IMR-90 (cell line): ENCODE data around the gene LYRM4. TPM values are rescaled to one million over a fixed set of nuclear protein-coding genes. Genes with fewer than 3 reads are reported as not detected.

Experiments used
- ATAC-seq: fragments of 200-7000 bp; cut with Tn5 transposase; 2 replicates; pipeline ENCODE4 v1.9.1; 2020; ENCODE audit warnings: low read depth, mild to moderate bottlenecking, moderate library complexity
- BruUV-seq: library from RNA; stranded (reverse); fragments of 400-500 nt; replicated peaks from 2 replicates; lab custom pipeline; 2021; lab: Mats Ljungman, UMichigan
- CTCF ChIA-PET: fragments of 300-600 bp; formaldehyde crosslinking; extraction: SDS; loops from one replicate; lab custom pipeline; 2021; ENCODE audit warnings: antibody characterized with exemption; lab: Yijun Ruan, JAX
- POLR2A ChIA-PET: fragments of 300-600 bp; sonication (Branson Sonifier 250); formaldehyde crosslinking; loops from one replicate; lab custom pipeline; 2022; ENCODE audit warnings: antibody characterized with exemption; ENCODE audit not compliant: unreplicated experiment; lab: Charles Lee
- DNase-seq: peaks from one replicate; pipeline ENCODE4 v3.0.0; 2013
- H2AFZ ChIP-seq: replicated peaks from 2 replicates; pipeline ENCODE3; 2013; ENCODE audit warnings: low read length, mild to moderate bottlenecking; ENCODE audit not compliant: poor library complexity
- H2AK5ac ChIP-seq: 2 replicates; pipeline ENCODE4 v1.6.1; 2013; ENCODE audit warnings: low read depth, low read length, inconsistent platforms
- H2AK9ac ChIP-seq: replicated peaks from 2 replicates; pipeline ENCODE3; 2013; ENCODE audit warnings: mild to moderate bottlenecking, low read depth, low read length, moderate library complexity; ENCODE audit not compliant: poor library complexity
- H2BK120ac ChIP-seq: 2 replicates; pipeline ENCODE4 v1.6.1; 2013; ENCODE audit warnings: low read depth, low read length, inconsistent platforms
- H2BK15ac ChIP-seq: 3 replicates; pipeline ENCODE4 v1.6.1; 2013; ENCODE audit warnings: low read depth, low read length, inconsistent platforms
- H2BK20ac ChIP-seq: 2 replicates; pipeline ENCODE4 v1.6.1; 2013; ENCODE audit warnings: low read depth, mild to moderate bottlenecking, inconsistent platforms, low read length, moderate library complexity
- H2BK5ac ChIP-seq: 2 replicates; pipeline ENCODE4 v1.6.1; 2013; ENCODE audit warnings: mild to moderate bottlenecking, low read depth, low read length, inconsistent platforms; ENCODE audit not compliant: poor library complexity, severe bottlenecking
- H3K14ac ChIP-seq: replicated peaks from 2 replicates; pipeline ENCODE4 v1.6.1; 2013; ENCODE audit warnings: low read depth, low read length, inconsistent platforms
- H3K18ac ChIP-seq: 2 replicates; pipeline ENCODE4 v1.6.1; 2013; ENCODE audit warnings: low read depth, low read length, control low read depth
- H3K23ac ChIP-seq: 2 replicates; pipeline ENCODE4 v1.6.1; 2013; ENCODE audit warnings: low read depth, low read length, inconsistent platforms
- H3K27ac ChIP-seq: 2 replicates; pipeline ENCODE4 v1.5.1; 2013; ENCODE audit warnings: mild to moderate bottlenecking, control low read depth, low read length; ENCODE audit not compliant: insufficient read depth
- H3K27me3 ChIP-seq: 2 replicates; pipeline ENCODE4 v1.6.1; 2013; ENCODE audit warnings: low read length; ENCODE audit not compliant: control insufficient read depth, insufficient read depth
- H3K36me3 ChIP-seq: 2 replicates; pipeline ENCODE4 v1.6.1; 2013; ENCODE audit warnings: low read length, mixed read lengths; ENCODE audit not compliant: control insufficient read depth, insufficient read depth
- H3K4ac ChIP-seq: 2 replicates; pipeline ENCODE4 v1.6.1; 2013; ENCODE audit warnings: low read depth, low read length, inconsistent platforms
- H3K4me1 ChIP-seq: 2 replicates; pipeline ENCODE4 v1.6.1; 2013; ENCODE audit warnings: low read length, mixed read lengths; ENCODE audit not compliant: control insufficient read depth, insufficient read depth
- H3K4me2 ChIP-seq: 2 replicates; pipeline ENCODE4 v1.6.1; 2013; ENCODE audit warnings: low read depth, mild to moderate bottlenecking, control low read depth, low read length, moderate library complexity
- H3K4me3 ChIP-seq: 2 replicates; pipeline ENCODE4 v1.5.1; 2013; ENCODE audit warnings: low read depth, mild to moderate bottlenecking, control low read depth, low read length, moderate library complexity; ENCODE audit not compliant: insufficient read depth
- H3K56ac ChIP-seq: 2 replicates; pipeline ENCODE4 v1.6.1; 2013; ENCODE audit warnings: low read length, inconsistent platforms; ENCODE audit not compliant: insufficient read depth; ENCODE audit errors: extremely low read depth
- H3K79me1 ChIP-seq, 2 experiments: 2 replicates each; pipeline ENCODE4 v1.6.1; 2013; ENCODE audit warnings: low read length in 2 of 2, inconsistent platforms in 1 of 2, low read depth in 1 of 2
- H3K9ac ChIP-seq: 2 replicates; pipeline ENCODE4 v1.6.1; 2013; ENCODE audit warnings: low read depth, low read length, control low read depth
- H3K9me1 ChIP-seq: 2 replicates; pipeline ENCODE4 v1.6.1; 2013; ENCODE audit warnings: low read length, inconsistent platforms; ENCODE audit not compliant: insufficient read depth
- H3K9me3 ChIP-seq: 2 replicates; pipeline ENCODE4 v1.6.1; 2013; ENCODE audit warnings: low read length; ENCODE audit not compliant: control insufficient read depth, insufficient read depth
- H4K20me1 ChIP-seq: 2 replicates; pipeline ENCODE4 v1.6.1; 2013; ENCODE audit warnings: low read length, inconsistent platforms; ENCODE audit not compliant: insufficient read depth
- H4K5ac ChIP-seq: 2 replicates; pipeline ENCODE4 v1.6.1; 2013; ENCODE audit warnings: mild to moderate bottlenecking, low read depth, low read length, control low read depth
- H4K8ac ChIP-seq, 2 experiments: 2 replicates each; pipeline ENCODE4 v1.6.1; 2013; ENCODE audit warnings: low read depth in 2 of 2, low read length in 2 of 2, control low read depth in 1 of 2, inconsistent platforms in 1 of 2
- H4K91ac ChIP-seq: 2 replicates; pipeline ENCODE4 v1.6.1; 2013; ENCODE audit warnings: low read depth, low read length, inconsistent platforms; ENCODE audit not compliant: insufficient read depth
- CHD1 ChIP-seq: IDR thresholded peaks from 2 replicates; pipeline ENCODE4 v1.6.1; 2012; ENCODE audit warnings: low read depth, low read length, improper control_type of control experiment
- CTCF ChIP-seq: conservative IDR thresholded peaks from 2 replicates; pipeline ENCODE4 v1.5.1; 2012; ENCODE audit warnings: mild to moderate bottlenecking, low read depth, low read length, improper control_type of control experiment
- MXI1 ChIP-seq: IDR thresholded peaks from 2 replicates; pipeline ENCODE4 v1.6.1; 2012; ENCODE audit warnings: low read depth, mild to moderate bottlenecking, low read length, moderate library complexity, borderline replicate concordance
- RCOR1 ChIP-seq: IDR thresholded peaks from 2 replicates; pipeline ENCODE4 v1.6.1; 2012; ENCODE audit warnings: mild to moderate bottlenecking, low read length, improper control_type of control experiment; ENCODE audit not compliant: insufficient replicate concordance
- WGBS, 2 experiments: methylation state at CpG; one replicate each; pipeline versions ENCODE4 v1.1.5 to v1.1.7; 2013; ENCODE audit warnings: missing lambda C conversion rate in 2 of 2; ENCODE audit not compliant: insufficient read length in 1 of 2; ENCODE audit errors: extremely low coverage in 2 of 2; 5-methylcytosine and 5-hydroxymethylcytosine counted together
- dilution Hi-C: fragments of 300-500 bp; cut with HindIII; formaldehyde crosslinking; loops from one replicate; pipeline ENCODE4 v1.14.3; 2018; ENCODE audit warnings: low sequenced_read_pairs; ENCODE audit not compliant: unreplicated experiment
- in situ Hi-C: fragments of 300-500 bp; cut with MboI; formaldehyde crosslinking; loops from 3 replicates; pipeline ENCODE4 v1.14.3; 2019; ENCODE audit warnings: low sequenced_read_pairs, inconsistent platforms, mixed read lengths
- intact Hi-C: fragments of 100-400 bp; cut with micrococcal nuclease; formaldehyde crosslinking; loops from 2 replicates; pipeline ENCODE4 v1.10.0; 2022
- polyA plus RNA-seq, 3 experiments: library from polyadenylated mRNA; depleted of rRNA; stranded (reverse); fragments of >200 nt; gene quantifications; 2 replicates each; pipeline ENCODE4 v1.2.3, GENCODE V29; 2012; ENCODE audit warnings: low replicate concordance in 1 of 3
- total RNA-seq: library from RNA; depleted of rRNA; stranded (reverse); fragments of >200 nt; gene quantifications from 2 replicates; pipeline ENCODE4 v1.2.3, GENCODE V29; 2012

The LYRM4 gene
- total and polyA plus RNA-seq, 2 of the 4 experiments (the other 2 are of a cell fraction), result 11.5 to 26.6 TPM

GRCh38 chr6:5208057-5208456 is 52.7 kb downstream of the LYRM4 start:
- dilution Hi-C loops (no loop called here), in situ Hi-C loops (loop anchor here (25.0 kb wide), 1 partner anchor 1329 kb away; no protein-coding TSS in a partner anchor), intact Hi-C loops (loop anchor here (2.0 to 5.0 kb wide), 2 partner anchors 17 to 51 kb away; no protein-coding TSS in a partner anchor)
- Histone ChIP-seq H3K9me3 (no peaks in the 10 kb centered on the region), H3K27me3 (no peaks in the 10 kb centered on the region), H4K8ac (peak overlapping the region; percentile 40 to 61; a peak in 1 of 4 replicates), H3K18ac (peak overlapping the region; percentile 73), H3K14ac (peak overlapping the region; percentile 65), H2AFZ (no peak overlapping the region), H3K4ac (peak overlapping the region; percentile 34; the same call in 1 of the 2 replicates), H2BK120ac (peak overlapping the region; percentile 14; the same call in 1 of the 2 replicates), H3K79me1 (peaks cover 0 to 9% of the 10 kb centered on the region in 2 experiments; a peak in 1 of 4 replicates), H3K4me2 (peak overlapping the region; percentile 87), H2BK15ac (0 out of 3 replicates have a peak overlapping the region, but pooled peaks have one; percentile 36), H3K56ac (no peak overlapping the region), H3K27ac (peak overlapping the region; percentile 64; the same call in 1 of the 2 replicates), H3K9me1 (peaks cover 17% of the 10 kb centered on the region), H4K20me1 (no peaks in the 10 kb centered on the region), H3K4me1 (peaks cover 10% of the 10 kb centered on the region), H2AK5ac (peak overlapping the region; percentile 53; the same call in 1 of the 2 replicates), H3K23ac (peak overlapping the region; percentile 73; the same call in 1 of the 2 replicates), H2AK9ac (no peak overlapping the region), H4K5ac (peak overlapping the region; percentile 54; the same call in 1 of the 2 replicates), H4K91ac (peak overlapping the region; percentile 5), H3K4me3 (no peak overlapping the region), H2BK20ac (peak overlapping the region; percentile 50; the same call in 1 of the 2 replicates), H2BK5ac (peak overlapping the region; percentile 36), H3K9ac (peak overlapping the region; percentile 20), H3K36me3 (no peaks in the 10 kb centered on the region)
- DNase-seq (peak; percentile 60), ATAC-seq (peak; percentile 26)
- POLR2A ChIA-PET, result no interaction called here
- CTCF ChIA-PET, result interaction anchor here (0.5 to 1.1 kb wide), 4 partner anchors 13 to 188 kb away, joined by 3 to 4 read pairs (median 3); no protein-coding TSS in a partner anchor
- no TSS peak for BruUV-seq
- TF ChIP-seq CTCF (no peak), MXI1 (no peak), CHD1 (no peak), RCOR1 (no peak)
- no CpG with 5 or more reads among the region's 2 CpGs for WGBS, 2 experiments
